Activated T-helper 9 cell treated with anti-CD3 and anti-CD28 coated beads, Interleukin-2, amount 50 U/mL, for 16 hours (primary cell): ENCODE data around the gene TRIM74.
"Not testable (repeated sequence)": the region's sequence is repeated elsewhere in the genome, so short reads cannot be mapped to it uniquely, and the experiment has no call there.

ENCODE experiments used
- DNase-seq: peaks from one replicate; pipeline ENCODE4 v3.0.0-alpha.2; 2020; ENCODE audit warnings: low read depth

TRIM74 gene

GRCh38 chr7:72954563-72955198, 14.6 kb downstream of the TRIM74 start:
- DNase-seq, result not testable (repeated sequence)

DNA sequence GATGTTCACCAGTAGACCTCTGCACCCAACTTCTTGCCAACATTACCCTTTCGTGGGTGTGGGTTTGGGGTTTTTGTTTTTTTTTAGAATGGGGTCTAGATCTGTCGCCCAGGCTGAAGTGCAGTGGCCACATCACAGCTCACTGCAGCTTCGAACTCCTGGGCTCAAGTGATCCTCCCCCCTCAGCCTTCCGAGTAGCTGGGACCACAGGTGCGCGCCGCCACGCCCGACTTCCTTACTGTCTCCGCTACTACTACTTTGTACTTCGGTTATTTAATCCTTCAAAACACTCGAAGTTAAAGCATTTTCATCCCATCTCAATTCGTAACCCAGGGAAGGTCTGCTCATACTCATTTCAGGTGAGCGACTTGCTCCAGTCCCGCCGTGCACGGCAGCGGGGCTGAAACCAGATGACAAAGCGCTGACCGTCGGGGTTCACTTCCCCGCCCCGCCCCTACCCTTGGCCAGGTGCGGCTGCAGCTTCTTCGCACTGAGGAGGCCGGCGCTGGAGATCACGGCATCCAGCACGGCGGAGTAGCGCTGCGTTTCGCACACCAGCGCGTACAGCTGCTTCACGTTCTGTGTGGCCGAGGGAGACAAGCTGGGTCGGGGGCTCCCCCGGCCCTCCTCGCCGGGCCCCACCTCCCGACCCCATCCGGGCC, 15.2 kb downstream of the TRIM74 start:
- DNase-seq, result not testable (repeated sequence)

- DNase-seq, result not testable (repeated sequence)
These were observed 18.8 kb downstream of the TRIM74 start for GRCh38 chr7:72950432-72950831.

DNA sequence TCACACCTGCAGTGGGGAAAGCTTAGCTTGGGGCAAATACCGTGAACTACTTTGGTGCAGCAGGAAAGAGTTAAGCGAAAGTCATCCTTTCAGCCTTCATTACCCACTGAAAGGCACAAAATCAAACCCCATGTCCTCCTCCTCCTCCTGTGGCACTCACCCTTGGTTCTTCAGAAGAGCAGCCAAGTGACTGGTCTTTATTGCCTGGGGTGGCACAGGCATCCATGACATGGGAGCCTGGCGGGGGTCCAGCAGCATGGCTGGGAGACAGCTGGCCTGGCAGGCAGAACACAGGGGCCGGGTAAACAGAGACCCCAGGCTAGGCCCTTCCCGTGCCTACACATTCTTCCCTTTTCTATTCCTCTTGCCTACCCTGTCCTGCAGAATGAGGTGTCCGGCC, 19.6 kb downstream of the TRIM74 start:
- not testable (repeated sequence) for DNase-seq

DNA sequence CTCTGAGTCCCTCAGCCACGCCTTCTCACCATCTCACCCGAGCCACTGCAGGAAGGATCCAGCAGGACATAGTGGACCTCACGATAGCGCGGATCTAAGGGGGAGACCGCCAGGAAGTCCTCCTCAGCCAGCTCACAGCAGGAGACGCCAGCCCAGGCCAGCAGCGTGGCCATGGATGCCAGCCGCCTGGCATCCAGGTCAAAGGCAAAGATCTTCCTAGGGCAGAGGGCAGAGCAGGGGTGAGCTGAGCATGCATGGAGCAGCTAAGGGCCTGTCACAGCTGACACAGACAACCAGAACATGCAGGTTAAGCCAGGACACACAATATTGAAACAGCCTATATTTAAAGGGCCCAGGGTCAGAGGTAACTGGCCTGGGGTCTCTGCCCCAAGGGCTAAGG, 20.0 kb downstream of the TRIM74 start:
- DNase-seq, result not testable (repeated sequence)

DNA sequence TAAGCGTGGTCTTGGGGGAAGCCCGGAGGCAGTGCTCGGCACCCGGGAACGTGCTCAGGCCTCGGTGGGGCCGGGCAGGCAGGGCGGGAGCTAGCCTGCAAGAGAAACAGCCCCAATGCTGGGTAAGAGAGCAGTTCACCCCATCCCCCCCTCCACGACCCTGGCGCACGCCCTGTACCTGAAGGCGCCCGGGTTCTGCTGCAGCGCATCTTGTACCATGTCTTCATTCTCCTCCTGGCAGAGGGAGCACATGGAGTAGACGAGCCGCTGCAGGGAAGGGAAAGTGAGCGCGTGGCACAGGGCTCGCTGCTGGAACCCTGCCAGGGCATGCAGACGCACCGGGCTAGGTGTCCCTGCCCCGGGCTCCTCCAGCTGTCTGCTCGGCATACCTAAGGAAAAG, 20.6 kb downstream of the TRIM74 start:
- not testable (repeated sequence) for DNase-seq

- not testable (repeated sequence) for DNase-seq
These were observed 23.0 kb downstream of the TRIM74 start for GRCh38 chr7:72946130-72946745.

DNA sequence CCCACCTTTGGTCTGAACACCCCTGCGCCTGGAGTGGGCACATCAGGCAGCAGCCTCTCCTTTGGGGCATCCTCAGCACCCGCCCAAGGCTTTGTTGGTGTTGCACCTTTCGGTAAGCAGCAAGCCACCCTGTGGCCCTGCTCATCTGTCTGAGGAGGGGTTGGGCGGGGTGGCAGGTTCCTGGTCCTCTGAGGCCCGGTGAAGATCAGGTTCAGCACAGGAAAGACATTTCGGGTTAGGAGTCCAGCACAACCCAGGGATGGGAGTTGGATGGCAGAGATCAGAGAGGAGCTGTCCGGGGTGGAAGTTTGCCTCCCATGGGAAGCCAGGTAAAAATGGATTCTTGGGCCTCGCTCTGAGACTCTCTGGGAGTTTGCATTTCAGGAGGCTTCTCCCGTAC, 23.7 kb downstream of the TRIM74 start:
- DNase-seq, result not testable (repeated sequence)

DNA sequence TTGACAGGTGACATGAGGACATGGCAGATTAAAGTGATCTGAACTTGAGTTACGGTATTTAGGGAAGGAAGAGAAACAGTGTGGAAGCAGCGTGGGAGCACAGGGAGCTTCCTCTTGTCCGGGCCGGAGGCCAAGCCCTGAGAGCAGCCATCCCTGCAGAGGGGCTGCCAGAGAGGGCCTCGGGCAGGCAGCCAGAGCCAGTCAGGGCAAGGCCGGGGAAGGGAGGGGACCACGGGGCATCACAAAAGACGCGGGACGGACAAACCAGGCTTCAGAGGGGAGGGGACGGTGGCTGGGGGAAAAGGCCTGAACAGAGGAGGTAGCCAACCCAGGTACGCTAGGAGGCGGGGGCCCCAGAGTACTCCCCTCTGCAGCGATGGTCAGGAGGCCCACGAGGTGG, 24.3 kb downstream of the TRIM74 start:
- DNase-seq, result not testable (repeated sequence)

- not testable (repeated sequence) for DNase-seq
These were observed 26.3 kb downstream of the TRIM74 start for GRCh38 chr7:72942956-72943355.

DNA sequence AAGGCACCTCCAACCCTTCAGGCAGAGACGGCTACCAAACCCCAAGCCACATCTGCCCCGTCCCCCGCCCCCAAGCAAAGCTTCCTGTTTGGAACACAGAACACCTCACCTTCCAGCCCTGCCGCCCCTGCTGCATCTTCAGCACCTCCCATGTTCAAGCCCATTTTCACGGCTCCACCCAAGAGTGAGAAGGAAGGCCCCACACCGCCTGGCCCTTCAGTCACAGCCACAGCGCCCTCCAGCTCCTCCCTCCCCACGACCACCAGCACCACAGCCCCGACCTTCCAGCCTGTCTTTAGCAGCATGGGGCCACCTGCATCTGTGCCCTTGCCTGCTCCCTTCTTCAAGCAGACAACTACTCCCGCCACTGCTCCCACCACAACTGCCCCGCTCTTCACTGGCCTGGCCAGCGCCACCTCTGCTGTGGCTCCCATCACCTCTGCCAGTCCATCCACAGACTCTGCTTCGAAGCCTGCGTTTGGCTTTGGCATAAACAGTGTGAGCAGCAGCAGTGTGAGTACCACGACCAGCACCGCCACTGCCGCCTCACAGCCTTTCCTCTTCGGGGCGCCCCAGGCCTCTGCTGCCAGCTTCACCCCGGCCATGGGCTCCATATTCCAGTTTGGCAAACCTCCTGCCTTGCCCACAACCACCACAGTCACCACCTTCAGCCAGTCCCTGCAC, 27.1 kb downstream of the TRIM74 start:
- DNase-seq, result not testable (repeated sequence)

GRCh38 chr7:72928216-72928615, 41.0 kb downstream of the TRIM74 start:
- DNase-seq, result not testable (repeated sequence)

DNA sequence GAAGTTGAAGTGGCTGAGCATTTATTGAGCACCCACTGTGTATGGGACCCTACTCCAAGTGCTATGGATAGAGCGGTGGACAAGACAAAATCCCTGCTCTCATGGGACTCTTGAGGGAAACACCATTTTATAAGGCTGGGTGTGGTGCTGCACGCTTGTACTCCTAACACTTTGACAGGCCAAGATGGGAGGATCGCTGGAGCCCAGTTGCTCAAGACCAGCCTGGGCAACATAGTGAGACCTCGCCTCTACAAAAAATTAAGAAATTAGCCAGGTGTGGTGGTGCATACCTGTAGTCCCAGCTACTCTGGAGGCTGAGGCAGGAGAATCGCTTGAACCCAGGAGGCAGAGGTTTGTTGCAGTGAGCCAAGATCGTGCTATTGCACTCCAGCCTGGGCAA, 41.5 kb downstream of the TRIM74 start:
- DNase-seq, result not testable (repeated sequence)

DNA sequence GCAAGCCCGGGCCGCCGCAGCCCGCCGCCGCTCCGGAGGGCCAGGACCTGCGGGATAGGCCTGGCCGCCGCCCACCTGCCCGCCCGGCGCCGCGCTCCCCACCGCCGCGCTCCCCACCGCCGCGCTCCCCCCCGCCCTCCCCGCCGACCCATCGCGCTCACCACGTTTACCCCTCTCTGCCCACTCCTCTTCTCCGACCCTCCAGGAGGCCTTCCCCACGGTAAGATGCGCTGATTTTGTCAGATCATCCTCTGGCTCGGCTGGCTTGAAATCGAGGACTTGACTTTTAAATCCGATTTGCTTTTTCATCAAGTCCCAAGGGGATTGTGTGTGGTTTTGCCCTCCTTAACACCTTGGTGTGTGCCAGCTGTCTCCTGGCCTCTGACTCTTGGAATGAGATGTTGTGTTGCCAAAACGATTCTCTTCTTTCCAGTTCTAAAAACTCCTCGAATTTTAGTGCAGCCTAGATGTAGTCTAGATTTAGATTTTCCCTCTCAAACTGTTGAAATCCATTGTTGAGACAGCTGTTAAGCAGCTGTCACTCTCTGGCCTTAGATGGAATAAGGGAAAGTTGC, 43.6 kb downstream of the TRIM74 start:
- DNase-seq, result no peak

DNA sequence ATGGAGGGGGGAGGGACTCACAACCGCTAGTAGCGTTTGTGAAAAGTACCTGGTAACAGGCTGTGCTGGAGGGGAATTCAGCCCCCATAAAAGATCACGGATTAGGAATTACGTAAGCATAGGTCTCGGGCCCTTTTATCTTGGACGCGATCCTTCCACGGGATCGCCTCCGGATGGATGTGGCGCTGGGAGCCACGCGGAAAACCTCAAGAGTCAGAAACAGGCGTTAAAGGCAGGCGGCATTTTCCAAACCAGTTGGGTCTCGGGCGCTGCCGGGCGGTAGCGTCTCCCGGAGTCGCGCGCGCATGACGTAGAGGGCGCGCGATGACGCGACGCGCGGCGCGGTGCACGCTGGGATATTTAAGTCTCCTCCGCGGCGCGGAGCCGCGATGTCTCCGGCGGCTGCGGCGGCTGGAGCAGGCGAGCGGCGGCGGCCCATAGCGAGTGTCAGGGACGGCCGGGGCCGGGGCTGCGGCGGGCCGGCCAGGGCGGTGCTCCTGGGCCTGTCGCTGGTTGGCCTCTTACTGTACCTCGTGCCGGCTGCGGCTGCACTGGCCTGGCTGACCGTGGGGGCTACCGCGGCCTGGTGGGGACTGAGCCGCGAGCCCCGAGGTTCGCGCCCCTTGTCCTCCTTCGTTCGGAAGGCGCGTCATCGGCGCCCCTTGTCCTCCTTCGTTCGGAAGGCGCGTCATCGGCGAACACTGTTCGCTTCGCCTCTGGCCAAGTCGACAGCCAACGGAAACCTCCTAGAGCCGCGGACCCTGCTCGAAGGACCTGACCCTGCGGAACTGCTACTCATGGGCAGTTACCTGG, 44.3 kb downstream of the TRIM74 start, which contains the start of gene POM121:
TSS of gene POM121 (plus strand) at position 363 of the 813 bp plus-strand sequence. CDS start at position 390, 27 bp downstream.
- DNase-seq, result peak; percentile 78

DNA sequence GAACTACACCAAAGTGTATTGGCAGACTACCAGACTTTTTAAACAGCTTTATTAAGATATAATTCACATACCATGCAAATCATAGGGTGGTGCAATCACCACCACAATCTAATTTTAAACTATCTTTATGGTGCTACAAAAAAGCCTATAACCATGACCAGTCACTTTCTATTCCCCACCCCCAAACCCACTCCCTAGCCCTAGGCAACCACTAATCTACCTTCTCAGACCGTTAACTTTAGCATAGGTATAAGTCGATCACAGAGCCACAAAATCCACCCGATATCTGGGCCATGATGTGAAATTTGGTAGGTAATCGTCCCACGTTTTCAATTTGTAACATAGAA, 44.9 kb downstream of the TRIM74 start:
- DNase-seq, result no peak

GRCh38 chr7:72919256-72919775, 50.0 kb downstream of the TRIM74 start:
- no peak for DNase-seq

DNA sequence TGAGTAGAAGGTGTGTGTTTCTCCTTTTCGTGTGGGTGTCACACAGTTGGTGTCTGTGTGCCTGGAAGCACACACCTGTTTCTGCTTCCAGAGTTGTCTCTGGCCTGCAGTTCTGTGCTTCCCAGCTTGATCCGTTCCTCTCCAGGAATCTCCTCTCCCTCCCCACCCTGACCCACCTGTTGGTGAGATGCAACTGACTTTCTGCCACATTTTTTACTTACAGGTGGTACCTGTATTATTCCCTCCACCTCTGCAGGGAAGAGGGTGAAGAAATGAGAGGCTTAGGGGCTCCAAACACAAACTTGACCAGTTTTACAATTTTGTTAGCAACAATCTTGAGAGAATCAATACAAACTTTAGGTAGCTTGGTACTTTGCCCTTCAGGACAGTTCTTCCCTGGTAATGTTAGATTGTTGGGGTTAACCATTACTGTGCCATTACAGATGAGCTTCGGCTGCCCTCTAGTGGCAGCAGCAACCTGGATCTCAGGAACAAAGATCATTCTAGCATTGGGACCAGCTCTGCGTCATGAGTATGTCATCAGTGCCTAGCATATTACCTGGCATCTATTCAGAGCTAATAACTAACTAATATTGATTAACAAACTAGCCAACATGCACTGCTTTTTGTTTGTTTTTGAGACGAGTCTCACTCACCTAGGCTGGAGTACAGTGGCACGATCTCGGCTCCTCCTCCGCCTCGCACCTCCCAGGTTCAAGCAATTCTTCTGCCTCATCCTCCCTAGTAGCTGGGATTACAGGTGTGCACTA, 54.3 kb downstream of the TRIM74 start:
- DNase-seq, result peak; percentile 33

DNA sequence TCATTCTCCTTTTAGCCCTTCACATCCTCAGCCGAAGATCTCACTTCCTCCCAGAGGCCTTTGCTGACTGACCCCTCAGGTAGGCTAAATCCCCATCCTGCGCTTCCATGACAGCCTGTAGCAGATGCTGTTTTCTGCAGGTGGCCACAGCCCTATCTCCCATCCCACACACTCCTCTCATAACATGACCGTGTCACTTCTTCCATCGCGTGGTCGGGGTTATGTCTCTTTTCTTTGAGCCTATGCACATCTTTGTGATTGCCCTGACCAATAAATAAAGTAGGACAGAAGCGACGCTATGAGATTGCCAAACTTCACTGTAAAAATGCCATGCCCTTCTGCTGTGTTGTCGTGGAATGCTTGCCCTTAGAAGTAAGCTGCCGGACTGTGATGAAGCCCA, 55.5 kb downstream of the TRIM74 start:
- DNase-seq, result not testable (repeated sequence)

DNA sequence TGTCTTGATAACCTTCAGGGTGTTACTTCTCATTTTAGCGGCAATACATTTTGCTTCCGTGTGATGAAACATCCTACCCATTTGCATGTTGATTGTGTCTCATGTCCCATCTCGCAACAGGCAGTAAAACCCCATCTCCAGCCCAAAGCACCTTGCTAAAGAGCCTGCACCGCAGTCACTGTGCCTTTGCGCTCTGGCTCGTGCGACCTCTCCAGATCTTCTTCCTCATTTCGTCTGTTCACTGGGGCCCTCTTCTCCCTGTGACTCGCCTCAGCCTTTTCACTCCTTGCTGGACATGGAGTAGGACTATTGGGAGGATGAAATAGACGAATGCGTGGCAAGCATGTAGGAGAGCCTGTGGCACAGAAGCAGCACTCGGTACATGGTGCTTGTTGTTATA, 57.9 kb downstream of the TRIM74 start:
- not testable (repeated sequence) for DNase-seq
